HCT116 (cell line): Measurements from ENCODE around the gene THRA. TPM values are rescaled to one million over a fixed set of nuclear protein-coding genes. Genes with fewer than 3 reads are reported as not detected.

ENCODE experiments used
- ATAC-seq: fragments of 200-7000 bp; cut with Tn5 transposase; 2 replicates; pipeline ENCODE4 v1.9.1; 2020; ENCODE audit warnings: mild to moderate bottlenecking, moderate library complexity
- BruUV-seq: library from RNA; stranded (reverse); fragments of 400-500 nt; replicated peaks from 2 replicates; lab custom pipeline; 2021; lab: Mats Ljungman, UMichigan
- CTCF ChIA-PET: fragments of 300-600 bp; sonication (Branson Sonifier 250); formaldehyde crosslinking; loops from one replicate; lab custom pipeline; 2021; ENCODE audit warnings: antibody characterized with exemption; lab: Charles Lee
- POLR2A ChIA-PET: fragments of 300-600, 350-600 bp; sonication (Branson Sonifier 250); formaldehyde crosslinking; loops from one replicate; lab custom pipeline; 2021; ENCODE audit warnings: antibody characterized with exemption; lab: Charles Lee
- RAD21 ChIA-PET, 2 experiments: fragments of 300-600 bp; sonication (Branson Sonifier 250); formaldehyde crosslinking; loops; one replicate each; lab custom pipeline; 2023; ENCODE audit warnings: low total read pairs in 2 of 2; ENCODE audit not compliant: uncharacterized antibody in 2 of 2, unreplicated experiment in 2 of 2, low non-redundant PET in 1 of 2; lab: Charles Lee
- DNase-seq: peaks from one replicate; pipeline ENCODE4 v3.0.0-alpha.2; 2010; ENCODE audit warnings: low read depth, low spot score
- H2AFZ ChIP-seq: fragments of 200-600 bp; shearing (Covaris generic), sonication (generic); 2 replicates; pipeline ENCODE4 v1.6.1; 2017; ENCODE audit warnings: low read depth, mixed run types, mixed read lengths, antibody characterized with exemption, low read length; ENCODE audit not compliant: poor library complexity, severe bottlenecking
- H3K27ac ChIP-seq: 2 replicates; pipeline ENCODE4 v1.5.1; 2012; ENCODE audit warnings: low read depth, low read length
- H3K27me3 ChIP-seq: fragments of 200-600 bp; sonication (generic); 2 replicates; pipeline ENCODE4 v1.6.1; 2016; ENCODE audit warnings: mixed run types, low read length, mixed read lengths; ENCODE audit not compliant: insufficient read depth
- H3K36me3 ChIP-seq, 2 experiments: fragments of 200-500 bp in 1 of 2; fragments of 200-600 bp in 1 of 2; sonication (Bioruptor generic) in 1 of 2; sonication (generic) in 1 of 2; 2 replicates each; pipeline versions ENCODE4 v1.5.1 to v1.6.1; 2014 to 2016; ENCODE audit warnings: low read length in 2 of 2, inconsistent platforms in 1 of 2, mixed read lengths in 1 of 2, mixed run types in 1 of 2; ENCODE audit not compliant: insufficient read depth in 2 of 2, control insufficient read depth in 1 of 2
- H3K4me1 ChIP-seq, 2 experiments: fragments of 200-600 bp in 1 of 2; sonication (generic) in 1 of 2; 2 replicates each; pipeline versions ENCODE4 v1.5.1 to v1.6.1; 2012 to 2017; ENCODE audit warnings: low read length in 2 of 2, inconsistent platforms in 1 of 2, mild to moderate bottlenecking in 1 of 2, mixed read lengths in 1 of 2, mixed run types in 1 of 2, moderate library complexity in 1 of 2; ENCODE audit not compliant: insufficient read depth in 2 of 2, control insufficient read depth in 1 of 2
- H3K4me2 ChIP-seq: fragments of 200-600 bp; sonication (generic); 2 replicates; pipeline ENCODE4 v1.6.1; 2017; ENCODE audit warnings: mixed run types, low read length, mixed read lengths
- H3K4me3 ChIP-seq, 2 experiments: fragments of 200-600 bp in 1 of 2; sonication (generic) in 1 of 2; replicated peaks in 1 of 2; 2 replicates each; pipeline ENCODE4 v1.5.1; 2011 to 2016; ENCODE audit warnings: low read length in 2 of 2, control low read depth in 1 of 2, low read depth in 1 of 2, mild to moderate bottlenecking in 1 of 2, mixed read lengths in 1 of 2, mixed run types in 1 of 2
- H3K79me2 ChIP-seq: fragments of 200-600 bp; sonication (generic); 2 replicates; pipeline ENCODE4 v1.6.1; 2017; ENCODE audit warnings: mild to moderate bottlenecking, mixed run types, low read length, moderate library complexity, mixed read lengths; ENCODE audit not compliant: insufficient read depth
- H3K9ac ChIP-seq: fragments of 200-600 bp; sonication (generic); 2 replicates; pipeline ENCODE4 v1.6.1; 2016; ENCODE audit warnings: low read length, mixed read lengths
- H3K9me2 ChIP-seq: fragments of 200-600 bp; sonication (generic), shearing (Covaris generic); 2 replicates; pipeline ENCODE4 v1.6.1; 2017; ENCODE audit warnings: mixed run types, mild to moderate bottlenecking, moderate library complexity; ENCODE audit not compliant: insufficient read depth
- H3K9me3 ChIP-seq, 2 experiments: fragments of 200-500 bp in 1 of 2; fragments of 200-600 bp in 1 of 2; sonication (Bioruptor generic) in 1 of 2; sonication (generic) in 1 of 2; 2 replicates each; pipeline ENCODE4 v1.6.1; 2014 to 2017; ENCODE audit warnings: low read length in 2 of 2, mixed read lengths in 2 of 2, inconsistent platforms in 1 of 2, low read depth in 1 of 2, mild to moderate bottlenecking in 1 of 2, mixed run types in 1 of 2, moderate library complexity in 1 of 2; ENCODE audit not compliant: control insufficient read depth in 1 of 2, insufficient read depth in 1 of 2
- H4K20me1 ChIP-seq: fragments of 200-600 bp; sonication (generic), shearing (Covaris generic); 2 replicates; pipeline ENCODE4 v1.6.1; 2017; ENCODE audit warnings: mixed run types, mild to moderate bottlenecking, moderate library complexity; ENCODE audit not compliant: insufficient read depth
- CEBPB ChIP-seq: IDR thresholded peaks from 2 replicates; pipeline ENCODE4 v1.6.1; 2012; ENCODE audit warnings: low read depth
- CTCF ChIP-seq, 3 experiments: fragments of 200-600 bp in 1 of 3; sonication (generic) in 1 of 3; IDR thresholded peaks in 2 of 3; conservative IDR thresholded peaks in 1 of 3; 2 replicates each; pipeline ENCODE4 v1.5.1; 2012 to 2017; ENCODE audit warnings: low read depth in 2 of 3, low read length in 2 of 3, antibody characterized with exemption in 1 of 3, borderline replicate concordance in 1 of 3, control low read depth in 1 of 3, mild to moderate bottlenecking in 1 of 3, mixed read lengths in 1 of 3, mixed run types in 1 of 3, moderate library complexity in 1 of 3; ENCODE audit not compliant: insufficient read depth in 1 of 3
- EGR1 ChIP-seq: IDR thresholded peaks from 2 replicates; pipeline ENCODE4 v1.6.1; 2012; ENCODE audit warnings: low read depth
- EZH2 ChIP-seq: fragments of 200-600 bp; sonication (generic); IDR thresholded peaks from 2 replicates; pipeline ENCODE4 v1.6.1; 2017; ENCODE audit warnings: antibody characterized with exemption, mixed run types
- EZH2phosphoT487 ChIP-seq: fragments of 200-600 bp; IDR thresholded peaks from 2 replicates; pipeline ENCODE4 v1.6.1; 2018; ENCODE audit warnings: antibody characterized with exemption, borderline replicate concordance
- FOSL1 ChIP-seq: IDR thresholded peaks from 2 replicates; pipeline ENCODE4 v1.6.1; 2012; ENCODE audit warnings: low read depth
- JUND ChIP-seq: IDR thresholded peaks from 2 replicates; pipeline ENCODE4 v1.6.1; 2012
- MAX ChIP-seq: IDR thresholded peaks from 2 replicates; pipeline ENCODE4 v1.6.1; 2012
- POLR2A ChIP-seq: IDR thresholded peaks from 2 replicates; pipeline ENCODE4 v1.7.0; 2011; ENCODE audit warnings: borderline replicate concordance; ENCODE audit not compliant: insufficient read depth, insufficient read length; ENCODE audit errors: extremely low read depth
- POLR2AphosphoS5 ChIP-seq: IDR thresholded peaks from 2 replicates; pipeline ENCODE4 v1.6.1; 2011; ENCODE audit warnings: mild to moderate bottlenecking, low read depth, low read length, moderate library complexity
- RAD21 ChIP-seq: IDR thresholded peaks from 2 replicates; pipeline ENCODE4 v1.6.1; 2012; ENCODE audit warnings: low read depth, mild to moderate bottlenecking
- REST ChIP-seq: IDR thresholded peaks from 2 replicates; pipeline ENCODE4 v1.6.1; 2012; ENCODE audit warnings: low read depth
- SP1 ChIP-seq: IDR thresholded peaks from 2 replicates; pipeline ENCODE4 v1.6.1; 2012; ENCODE audit warnings: low read depth
- SRF ChIP-seq: IDR thresholded peaks from 2 replicates; pipeline ENCODE4 v1.6.1; 2012; ENCODE audit warnings: low read depth
- TCF7L2 ChIP-seq: IDR thresholded peaks from 2 replicates; pipeline ENCODE4 v1.7.0; 2011; ENCODE audit warnings: borderline replicate concordance, inconsistent platforms; ENCODE audit not compliant: insufficient read depth, insufficient read length; ENCODE audit errors: extremely low read depth
- YY1 ChIP-seq: IDR thresholded peaks from 2 replicates; pipeline ENCODE4 v1.6.1; 2011; ENCODE audit warnings: low read length, low read depth, moderate library complexity, mild to moderate bottlenecking; ENCODE audit not compliant: insufficient replicate concordance; ENCODE audit errors: extremely low read depth
- ZBTB33 ChIP-seq: IDR thresholded peaks from 2 replicates; pipeline ENCODE4 v1.6.1; 2011; ENCODE audit warnings: mild to moderate bottlenecking, low read length, moderate library complexity; ENCODE audit not compliant: insufficient replicate concordance; ENCODE audit errors: extremely low read depth
- ZNF274 ChIP-seq: fragments of 200-500 bp; sonication (Bioruptor generic); IDR thresholded peaks from 2 replicates; pipeline ENCODE4 v1.6.1; 2014; ENCODE audit warnings: mild to moderate bottlenecking, low read depth, low read length, inconsistent platforms
- intact Hi-C: fragments of 100-400 bp; cut with micrococcal nuclease; formaldehyde crosslinking; loops from 2 replicates; pipeline ENCODE4 v1.10.0; 2022
- total RNA-seq: library from RNA; stranded (reverse); gene quantifications from one replicate; pipeline ENCODE4 v1.2.1, GENCODE V29; 2021; ENCODE audit not compliant: unreplicated experiment

Gene THRA
- total RNA-seq, 1 experiment from 2014 or later = 23.3 TPM

GRCh38 chr17:40095944-40096791 lies 33.4 kb downstream of the THRA start:
- Histone ChIP-seq H3K4me1 (peaks cover 11 to 44% of the 10 kb centered on the region in 2 experiments), H3K36me3 (peaks cover 47 to 55% of the 10 kb centered on the region in 2 experiments), H3K4me3 (no peak overlapping the region), H3K9me3 (no peaks in the 10 kb centered on the region), H3K79me2 (peaks cover 42% of the 10 kb centered on the region), H3K9ac (no peak overlapping the region), H3K27ac (peak overlapping the region; percentile 18; the same call in 1 of the 2 replicates), H2AFZ (no peak overlapping the region), H3K9me2 (no peaks in the 10 kb centered on the region), H3K4me2 (no peak overlapping the region), H4K20me1 (no peaks in the 10 kb centered on the region), H3K27me3 (no peaks in the 10 kb centered on the region)
- no TSS peak for BruUV-seq
- ChIA-PET RAD21 (no interaction called here), CTCF (no interaction called here), POLR2A (interaction anchor here (7.6 kb wide), 1 partner anchor 14 kb away, joined by 160 read pairs; no protein-coding TSS in a partner anchor)
- intact Hi-C loops = no loop called here
- ATAC-seq (no peak), DNase-seq (no peak)
- TF ChIP-seq RAD21 = no peak
- no peak for TF ChIP-seq POLR2A
- TF ChIP-seq FOSL1 = no peak
- no peak for TF ChIP-seq SP1
- TF ChIP-seq ZBTB33 = no peak
- TF ChIP-seq JUND = no peak
- no peak for TF ChIP-seq EZH2
- no peak for TF ChIP-seq SRF
- TF ChIP-seq MAX = no peak
- TF ChIP-seq YY1 = no peak
- TF ChIP-seq POLR2AphosphoS5 = no peak
- TF ChIP-seq ZNF274 = no peak
- TF ChIP-seq CTCF (IDR thresholded peaks at IDR 0.05 in 2 of 3, conservative IDR thresholded peaks at IDR 0.05 in 1 of 3; ENCODE audit: borderline replicate concordance in 1 of 3, insufficient read depth in 1 of 3, low read depth in 2 of 3, low read length in 2 of 3) = no peak
- TF ChIP-seq EZH2phosphoT487 = no peak
- no peak for TF ChIP-seq REST
- no peak for TF ChIP-seq EGR1
- no peak for TF ChIP-seq TCF7L2
- TF ChIP-seq CEBPB = no peak
